Testis (tissue), 2 donors: ENCODE data around the gene IL1RAPL2.
"Not testable (repeated sequence)": the region's sequence is repeated elsewhere in the genome, so short reads cannot be mapped to it uniquely, and the experiment has no call there.

ENCODE experiments used
- CTCF ChIP-seq, 3 experiments: fragments of 450-650 bp in 2 of 3; fragments of 200-600 bp in 1 of 3; sonication (generic) in 1 of 3; IDR thresholded peaks; one replicate each; pipeline ENCODE4 v1.5.1; 2016 to 2019; ENCODE audit warnings: antibody characterized with exemption in 3 of 3, mild to moderate bottlenecking in 2 of 3, moderate library complexity in 1 of 3
- POLR2A ChIP-seq: fragments of 450-650 bp; IDR thresholded peaks from one replicate; pipeline ENCODE4 v1.6.1; 2017; ENCODE audit warnings: antibody characterized with exemption, mild to moderate bottlenecking, moderate library complexity

- not testable (repeated sequence) for TF ChIP-seq POLR2A; CTCF (IDR thresholded peaks at IDR 0.05)
Observed at GRCh38 chrX:105805655-105806054, 1239.7 kb downstream of the IL1RAPL2 start.
